Measurements from ENCODE around the gene DIP2C.
"Not testable (repeated sequence)": the region's sequence is repeated elsewhere in the genome, so short reads cannot be mapped to it uniquely, and the experiment has no call there.

DNA sequence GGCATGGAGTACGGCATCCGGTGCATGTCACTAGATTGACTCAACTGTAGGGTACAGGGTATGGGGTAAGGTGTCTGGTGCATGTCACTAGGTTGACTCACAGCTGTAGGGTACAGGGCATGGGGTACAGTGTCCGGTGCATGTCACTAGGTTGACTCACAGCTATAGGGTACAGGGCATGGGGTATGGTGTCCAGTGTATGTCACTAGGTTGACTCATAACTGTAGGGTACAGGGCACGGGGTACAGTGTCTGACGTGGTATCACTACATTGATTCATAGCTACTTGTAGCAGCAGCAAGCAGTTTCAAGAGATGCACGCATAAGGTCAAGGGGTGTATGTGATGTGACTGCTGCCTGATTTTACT, 424.4 kb downstream of the DIP2C start:
- not testable (repeated sequence) for TF ChIP-seq POLR2A, POLR2AphosphoS5, EP300 (IDR thresholded peaks at IDR 0.05)
- TF ChIP-seq, protein P1, sequence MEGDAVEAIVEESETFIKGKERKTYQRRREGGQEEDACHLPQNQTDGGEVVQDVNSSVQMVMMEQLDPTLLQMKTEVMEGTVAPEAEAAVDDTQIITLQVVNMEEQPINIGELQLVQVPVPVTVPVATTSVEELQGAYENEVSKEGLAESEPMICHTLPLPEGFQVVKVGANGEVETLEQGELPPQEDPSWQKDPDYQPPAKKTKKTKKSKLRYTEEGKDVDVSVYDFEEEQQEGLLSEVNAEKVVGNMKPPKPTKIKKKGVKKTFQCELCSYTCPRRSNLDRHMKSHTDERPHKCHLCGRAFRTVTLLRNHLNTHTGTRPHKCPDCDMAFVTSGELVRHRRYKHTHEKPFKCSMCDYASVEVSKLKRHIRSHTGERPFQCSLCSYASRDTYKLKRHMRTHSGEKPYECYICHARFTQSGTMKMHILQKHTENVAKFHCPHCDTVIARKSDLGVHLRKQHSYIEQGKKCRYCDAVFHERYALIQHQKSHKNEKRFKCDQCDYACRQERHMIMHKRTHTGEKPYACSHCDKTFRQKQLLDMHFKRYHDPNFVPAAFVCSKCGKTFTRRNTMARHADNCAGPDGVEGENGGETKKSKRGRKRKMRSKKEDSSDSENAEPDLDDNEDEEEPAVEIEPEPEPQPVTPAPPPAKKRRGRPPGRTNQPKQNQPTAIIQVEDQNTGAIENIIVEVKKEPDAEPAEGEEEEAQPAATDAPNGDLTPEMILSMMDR (IDR thresholded peaks at IDR 0.05) = not testable (repeated sequence)

Data from stomach (tissue), 4 donors.